Liver (tissue), 9 donors: ENCODE measurements around the gene ACTL8. TPM values are rescaled to one million over a fixed set of nuclear protein-coding genes. Genes with fewer than 3 reads are reported as not detected.

ENCODE experiments used
- DNase-seq: peaks from one replicate; pipeline ENCODE4 v3.0.0-alpha.2; 2017; ENCODE audit warnings: low spot score
- H3K27ac ChIP-seq, 2 donors: one replicate each; pipeline ENCODE4 v1.7.0; 2013; ENCODE audit warnings: inconsistent platforms in 2 of 2, low read length in 2 of 2, control low read depth in 1 of 2, low read depth in 1 of 2, mild to moderate bottlenecking in 1 of 2
- H3K27me3 ChIP-seq, 4 donors: one replicate each; pipeline versions ENCODE4 v1.6.1 to v1.7.0; 2013; ENCODE audit warnings: low read length in 3 of 4, inconsistent platforms in 1 of 4, mild to moderate bottlenecking in 1 of 4, moderate library complexity in 1 of 4; ENCODE audit not compliant: control insufficient read depth in 4 of 4, insufficient read depth in 4 of 4
- H3K36me3 ChIP-seq, 4 donors: one replicate each; pipeline versions ENCODE4 v1.6.1 to v1.7.0; 2013; ENCODE audit warnings: low read length in 3 of 4, mild to moderate bottlenecking in 3 of 4, low read depth in 1 of 4, moderate library complexity in 1 of 4; ENCODE audit not compliant: control insufficient read depth in 4 of 4, insufficient read depth in 3 of 4
- H3K4me1 ChIP-seq, 4 donors: one replicate each; pipeline versions ENCODE4 v1.6.1 to v1.7.0; 2013; ENCODE audit warnings: low read length in 3 of 4, mild to moderate bottlenecking in 3 of 4, moderate library complexity in 1 of 4; ENCODE audit not compliant: control insufficient read depth in 4 of 4, insufficient read depth in 4 of 4
- H3K4me3 ChIP-seq, 3 donors: one replicate each; pipeline versions ENCODE4 v1.6.1 to v1.7.0; 2013; ENCODE audit warnings: low read length in 3 of 3, control low read depth in 1 of 3, low read depth in 1 of 3, mild to moderate bottlenecking in 1 of 3
- H3K9ac ChIP-seq, 2 donors: one replicate each; pipeline ENCODE4 v1.7.0; 2013; ENCODE audit warnings: low read length in 2 of 2, mild to moderate bottlenecking in 2 of 2, moderate library complexity in 2 of 2, control low read depth in 1 of 2, low read depth in 1 of 2
- H3K9me3 ChIP-seq, 4 donors: one replicate each; pipeline versions ENCODE4 v1.6.1 to v1.7.0; 2013; ENCODE audit warnings: low read length in 3 of 4; ENCODE audit not compliant: control insufficient read depth in 4 of 4
- EGR1 ChIP-seq, 2 donors: IDR thresholded peaks; 2 replicates each; pipeline ENCODE4 v1.6.1; 2016 to 2018; ENCODE audit warnings: antibody characterized with exemption in 2 of 2, low read depth in 2 of 2
- FOXA1 ChIP-seq: IDR thresholded peaks from 2 replicates; pipeline ENCODE4 v1.6.1; 2016; ENCODE audit warnings: antibody characterized with exemption
- HNF4A ChIP-seq, 2 donors: conservative IDR thresholded peaks; 2 replicates each; pipeline ENCODE4 v1.6.1; 2016; ENCODE audit warnings: antibody characterized with exemption in 2 of 2, mild to moderate bottlenecking in 2 of 2
- HNF4G ChIP-seq: IDR thresholded peaks from 2 replicates; pipeline ENCODE4 v1.6.1; 2016; ENCODE audit warnings: antibody characterized with exemption
- JUND ChIP-seq, 2 donors: IDR thresholded peaks; 2 replicates each; pipeline ENCODE4 v1.6.1; 2016; ENCODE audit warnings: antibody characterized with exemption in 2 of 2
- NR2F2 ChIP-seq: IDR thresholded peaks from 2 replicates; pipeline ENCODE4 v1.6.1; 2016; ENCODE audit warnings: antibody characterized with exemption
- RAD21 ChIP-seq, 2 donors: IDR thresholded peaks; 2 replicates each; pipeline ENCODE4 v1.6.1; 2016; ENCODE audit warnings: antibody characterized with exemption in 2 of 2, mild to moderate bottlenecking in 2 of 2
- SP1 ChIP-seq: IDR thresholded peaks from 2 replicates; pipeline ENCODE4 v1.6.1; 2018; ENCODE audit warnings: antibody characterized with exemption, mild to moderate bottlenecking
- TAF1 ChIP-seq: conservative IDR thresholded peaks from 2 replicates; pipeline ENCODE4 v1.6.1; 2016; ENCODE audit warnings: antibody characterized with exemption, mild to moderate bottlenecking
- YY1 ChIP-seq: IDR thresholded peaks from 2 replicates; pipeline ENCODE4 v1.6.1; 2016; ENCODE audit warnings: antibody characterized with exemption, mild to moderate bottlenecking
- WGBS: extraction: QIAGEN DNeasy Blood & Tissue Kit; methylation state at CpG from one replicate; pipeline ENCODE4 v1.1.7; 2013; 5-methylcytosine and 5-hydroxymethylcytosine counted together
- polyA plus RNA-seq, 2 donors: library from polyadenylated mRNA; stranded (reverse) in 1 of 2; unstranded in 1 of 2; fragments of 200-250 nt in 1 of 2; fragments of >200 nt in 1 of 2; fragmentation: Nextera tagmentation in 1 of 2; extraction: Ambion mirVana in 1 of 2; gene quantifications; one replicate each; pipeline versions ENCODE4 v1.2.1 to v1.2.3, GENCODE V29; 2013 to 2015
- total RNA-seq, 2 donors: library from RNA; depleted of rRNA; stranded (reverse); fragments of >200 nt; gene quantifications; one replicate each; pipeline ENCODE4 v1.2.3, GENCODE V29; 2014
- TF ChIP-seq, protein P1 (sequence below): IDR thresholded peaks from 2 replicates; pipeline ENCODE4 v1.6.1; 2016; ENCODE audit warnings: antibody characterized with exemption
- TF ChIP-seq, protein P2 (sequence below): IDR thresholded peaks from 2 replicates; pipeline ENCODE4 v1.6.1; 2016; ENCODE audit warnings: antibody characterized with exemption
- TF ChIP-seq, protein P3 (sequence below): IDR thresholded peaks from 2 replicates; pipeline ENCODE4 v1.6.1; 2016; ENCODE audit warnings: antibody characterized with exemption, mild to moderate bottlenecking
- TF ChIP-seq, protein P4 (sequence below): IDR thresholded peaks from 2 replicates; pipeline ENCODE4 v1.6.1; 2016; ENCODE audit warnings: antibody characterized with exemption
- donor health status: healthy.
- donor health status: healthy.
- donor health status: healthy.
- donor health status: healthy.
- donor health status: healthy.

Gene ACTL8
- total and polyA plus RNA-seq, 4 donors: not detected

DNA sequence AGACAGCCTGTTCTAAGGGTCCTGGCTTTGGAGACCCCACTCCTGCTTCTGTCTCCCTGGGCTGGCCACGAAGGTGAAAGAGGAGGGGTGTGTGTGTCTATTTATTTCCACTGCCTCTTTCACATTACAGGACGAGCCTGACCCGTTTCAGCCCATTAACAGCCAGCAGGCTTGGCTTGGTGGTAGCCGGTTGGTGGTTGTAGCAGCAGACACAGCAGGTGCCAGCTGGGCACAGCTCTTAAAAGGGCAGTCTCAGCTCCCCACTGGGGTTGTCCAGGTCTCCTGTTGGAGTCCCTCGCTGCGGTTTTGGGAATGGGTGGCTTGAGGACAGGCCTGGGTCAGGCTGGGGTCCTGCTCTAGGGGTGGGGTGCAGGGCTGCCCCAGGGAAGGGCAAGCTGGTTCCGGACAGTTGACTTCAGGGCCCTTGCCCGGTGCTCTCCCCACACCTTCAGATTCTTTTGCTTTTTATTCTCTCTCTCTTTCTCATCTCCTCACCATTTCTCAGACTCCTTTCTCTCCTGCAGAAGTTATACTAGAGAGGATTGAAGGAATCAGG, 84.6 kb downstream of the ACTL8 start:
- WGBS: 85% methylated on average over 8 of the region's 8 CpGs
- Histone ChIP-seq H3K9ac (no peak overlapping the region), H3K4me3 (no peak overlapping the region), H3K27ac (no peak overlapping the region), H3K4me1 (no peaks in the 10 kb centered on the region), H3K9me3 (no peaks in the 10 kb centered on the region), H3K36me3 (no peaks in the 10 kb centered on the region), H3K27me3 (peaks cover 0 to 4% (median 0%) of the 10 kb centered on the region in 4 donors)
- no peak for TF ChIP-seq HNF4G
- TF ChIP-seq, protein P1, sequence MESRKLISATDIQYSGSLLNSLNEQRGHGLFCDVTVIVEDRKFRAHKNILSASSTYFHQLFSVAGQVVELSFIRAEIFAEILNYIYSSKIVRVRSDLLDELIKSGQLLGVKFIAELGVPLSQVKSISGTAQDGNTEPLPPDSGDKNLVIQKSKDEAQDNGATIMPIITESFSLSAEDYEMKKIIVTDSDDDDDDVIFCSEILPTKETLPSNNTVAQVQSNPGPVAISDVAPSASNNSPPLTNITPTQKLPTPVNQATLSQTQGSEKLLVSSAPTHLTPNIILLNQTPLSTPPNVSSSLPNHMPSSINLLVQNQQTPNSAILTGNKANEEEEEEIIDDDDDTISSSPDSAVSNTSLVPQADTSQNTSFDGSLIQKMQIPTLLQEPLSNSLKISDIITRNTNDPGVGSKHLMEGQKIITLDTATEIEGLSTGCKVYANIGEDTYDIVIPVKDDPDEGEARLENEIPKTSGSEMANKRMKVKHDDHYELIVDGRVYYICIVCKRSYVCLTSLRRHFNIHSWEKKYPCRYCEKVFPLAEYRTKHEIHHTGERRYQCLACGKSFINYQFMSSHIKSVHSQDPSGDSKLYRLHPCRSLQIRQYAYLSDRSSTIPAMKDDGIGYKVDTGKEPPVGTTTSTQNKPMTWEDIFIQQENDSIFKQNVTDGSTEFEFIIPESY: no peak
- no peak for DNase-seq

DNA sequence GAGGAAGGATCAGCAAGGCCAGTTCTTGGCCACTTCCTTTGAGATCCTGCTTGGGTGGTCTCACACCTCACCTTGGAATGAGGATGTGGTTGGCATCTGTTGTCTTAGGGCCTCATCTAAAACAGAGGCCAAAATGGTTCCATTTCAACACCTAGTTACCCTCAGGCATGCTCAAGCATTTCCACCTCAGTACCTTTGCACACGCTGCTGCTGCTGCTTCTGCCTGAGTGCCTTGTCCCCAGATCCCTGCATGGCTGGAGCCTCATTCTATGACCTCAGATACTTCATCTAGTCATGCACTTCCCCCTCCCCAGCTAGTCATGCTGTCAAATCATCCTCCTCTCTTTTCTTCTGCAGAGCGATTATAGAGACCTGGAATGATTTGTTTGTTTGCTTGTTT, 86.8 kb downstream of the ACTL8 start:
- 82% methylated on average over 2 of the region's 2 CpGs for WGBS
- TF ChIP-seq YY1: no peak
- TF ChIP-seq, protein P2, sequence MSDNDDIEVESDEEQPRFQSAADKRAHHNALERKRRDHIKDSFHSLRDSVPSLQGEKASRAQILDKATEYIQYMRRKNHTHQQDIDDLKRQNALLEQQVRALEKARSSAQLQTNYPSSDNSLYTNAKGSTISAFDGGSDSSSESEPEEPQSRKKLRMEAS: no peak
- no peak for TF ChIP-seq SP1
- TF ChIP-seq, protein P3, sequence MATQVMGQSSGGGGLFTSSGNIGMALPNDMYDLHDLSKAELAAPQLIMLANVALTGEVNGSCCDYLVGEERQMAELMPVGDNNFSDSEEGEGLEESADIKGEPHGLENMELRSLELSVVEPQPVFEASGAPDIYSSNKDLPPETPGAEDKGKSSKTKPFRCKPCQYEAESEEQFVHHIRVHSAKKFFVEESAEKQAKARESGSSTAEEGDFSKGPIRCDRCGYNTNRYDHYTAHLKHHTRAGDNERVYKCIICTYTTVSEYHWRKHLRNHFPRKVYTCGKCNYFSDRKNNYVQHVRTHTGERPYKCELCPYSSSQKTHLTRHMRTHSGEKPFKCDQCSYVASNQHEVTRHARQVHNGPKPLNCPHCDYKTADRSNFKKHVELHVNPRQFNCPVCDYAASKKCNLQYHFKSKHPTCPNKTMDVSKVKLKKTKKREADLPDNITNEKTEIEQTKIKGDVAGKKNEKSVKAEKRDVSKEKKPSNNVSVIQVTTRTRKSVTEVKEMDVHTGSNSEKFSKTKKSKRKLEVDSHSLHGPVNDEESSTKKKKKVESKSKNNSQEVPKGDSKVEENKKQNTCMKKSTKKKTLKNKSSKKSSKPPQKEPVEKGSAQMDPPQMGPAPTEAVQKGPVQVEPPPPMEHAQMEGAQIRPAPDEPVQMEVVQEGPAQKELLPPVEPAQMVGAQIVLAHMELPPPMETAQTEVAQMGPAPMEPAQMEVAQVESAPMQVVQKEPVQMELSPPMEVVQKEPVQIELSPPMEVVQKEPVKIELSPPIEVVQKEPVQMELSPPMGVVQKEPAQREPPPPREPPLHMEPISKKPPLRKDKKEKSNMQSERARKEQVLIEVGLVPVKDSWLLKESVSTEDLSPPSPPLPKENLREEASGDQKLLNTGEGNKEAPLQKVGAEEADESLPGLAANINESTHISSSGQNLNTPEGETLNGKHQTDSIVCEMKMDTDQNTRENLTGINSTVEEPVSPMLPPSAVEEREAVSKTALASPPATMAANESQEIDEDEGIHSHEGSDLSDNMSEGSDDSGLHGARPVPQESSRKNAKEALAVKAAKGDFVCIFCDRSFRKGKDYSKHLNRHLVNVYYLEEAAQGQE: no peak
- no peak for TF ChIP-seq NR2F2
- TF ChIP-seq FOXA1: no peak
- no peak for TF ChIP-seq TAF1
- TF ChIP-seq HNF4A (conservative IDR thresholded peaks at IDR 0.05): no peak
- TF ChIP-seq, protein P1: no peak
- no peak for TF ChIP-seq EGR1 (IDR thresholded peaks at IDR 0.05; ENCODE audit: low read depth in 2 of 2)
- no peak for TF ChIP-seq JUND (IDR thresholded peaks at IDR 0.05)
- no peak for TF ChIP-seq RAD21 (IDR thresholded peaks at IDR 0.05)
- TF ChIP-seq, protein P4, sequence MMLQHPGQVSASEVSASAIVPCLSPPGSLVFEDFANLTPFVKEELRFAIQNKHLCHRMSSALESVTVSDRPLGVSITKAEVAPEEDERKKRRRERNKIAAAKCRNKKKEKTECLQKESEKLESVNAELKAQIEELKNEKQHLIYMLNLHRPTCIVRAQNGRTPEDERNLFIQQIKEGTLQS: no peak
- no peak overlapping the region for H3K27ac ChIP-seq
- H3K4me1 ChIP-seq: no peaks in the 10 kb centered on the region
- peaks cover 0 to 4% (median 0%) of the 10 kb centered on the region in 4 donors for H3K27me3 ChIP-seq
- no peak overlapping the region for H3K9ac ChIP-seq
- no peak for DNase-seq
- no peaks in the 10 kb centered on the region for H3K9me3 ChIP-seq
- no peak overlapping the region for H3K4me3 ChIP-seq
- H3K36me3 ChIP-seq: no peaks in the 10 kb centered on the region
